ENCODE measurements around the gene TOLLIP.

GRCh38 chr11:1234054-1234720 lies 75.2 kb downstream of the TOLLIP start:
- TF ChIP-seq CTCF (IDR thresholded peaks at IDR 0.05; ENCODE audit: low read depth, low read length) (no peak), MAX (IDR thresholded peaks at IDR 0.05; ENCODE audit: low read depth, low read length) (no peak)
